Uterus (tissue), 2 donors: ENCODE results near the gene HMGXB4.

Experiments used
- POLR2A ChIP-seq, 2 donors: fragments of 450-650 bp; IDR thresholded peaks; one replicate each; pipeline ENCODE4 v1.6.1; 2016; ENCODE audit warnings: antibody characterized with exemption in 2 of 2, mild to moderate bottlenecking in 1 of 2, moderate library complexity in 1 of 2
- TF ChIP-seq, protein P1 (sequence below), 4 experiments: fragments of 200-600 bp in 2 of 4; fragments of 450-650 bp in 2 of 4; sonication (generic) in 2 of 4; IDR thresholded peaks; one replicate each; pipeline ENCODE4 v1.5.1; 2016 to 2019; ENCODE audit warnings: antibody characterized with exemption in 4 of 4, mild to moderate bottlenecking in 2 of 4, moderate library complexity in 1 of 4

DNA sequence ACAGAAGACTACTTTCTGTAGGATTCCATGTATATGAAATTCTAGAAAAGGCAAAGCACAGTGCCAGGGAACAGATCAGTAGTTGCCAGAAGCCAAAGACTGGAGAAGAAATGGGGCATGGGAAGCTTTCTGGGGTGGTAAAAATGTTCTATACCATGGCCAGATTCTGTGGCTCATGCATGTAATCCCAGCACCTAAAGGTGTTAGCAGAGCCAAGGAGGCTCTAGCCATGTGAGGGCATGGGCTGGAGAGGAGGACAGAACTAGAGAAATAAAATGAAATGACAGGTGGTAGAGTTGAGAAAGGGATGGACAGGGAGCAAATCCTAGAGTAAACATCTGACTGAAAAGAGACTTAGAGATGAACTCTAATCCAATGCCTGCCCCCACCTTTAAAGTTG is 26.9 kb upstream of the HMGXB4 start:
- no peak for TF ChIP-seq POLR2A (IDR thresholded peaks at IDR 0.05)
- TF ChIP-seq, protein P1, sequence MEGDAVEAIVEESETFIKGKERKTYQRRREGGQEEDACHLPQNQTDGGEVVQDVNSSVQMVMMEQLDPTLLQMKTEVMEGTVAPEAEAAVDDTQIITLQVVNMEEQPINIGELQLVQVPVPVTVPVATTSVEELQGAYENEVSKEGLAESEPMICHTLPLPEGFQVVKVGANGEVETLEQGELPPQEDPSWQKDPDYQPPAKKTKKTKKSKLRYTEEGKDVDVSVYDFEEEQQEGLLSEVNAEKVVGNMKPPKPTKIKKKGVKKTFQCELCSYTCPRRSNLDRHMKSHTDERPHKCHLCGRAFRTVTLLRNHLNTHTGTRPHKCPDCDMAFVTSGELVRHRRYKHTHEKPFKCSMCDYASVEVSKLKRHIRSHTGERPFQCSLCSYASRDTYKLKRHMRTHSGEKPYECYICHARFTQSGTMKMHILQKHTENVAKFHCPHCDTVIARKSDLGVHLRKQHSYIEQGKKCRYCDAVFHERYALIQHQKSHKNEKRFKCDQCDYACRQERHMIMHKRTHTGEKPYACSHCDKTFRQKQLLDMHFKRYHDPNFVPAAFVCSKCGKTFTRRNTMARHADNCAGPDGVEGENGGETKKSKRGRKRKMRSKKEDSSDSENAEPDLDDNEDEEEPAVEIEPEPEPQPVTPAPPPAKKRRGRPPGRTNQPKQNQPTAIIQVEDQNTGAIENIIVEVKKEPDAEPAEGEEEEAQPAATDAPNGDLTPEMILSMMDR (IDR thresholded peaks at IDR 0.05): no peak
